ENCODE results near the gene SSRP1.
"Not testable (repeated sequence)": the region's sequence is repeated elsewhere in the genome, so short reads cannot be mapped to it uniquely, and the experiment has no call there.

The SSRP1 gene

GRCh38 chr11:57368845-57369232 lies 33.1 kb upstream of the SSRP1 start:
- Histone ChIP-seq H3K36me3 (ENCODE audit: control insufficient read depth, insufficient read depth, low read length, severe bottlenecking) (no peaks in the 10 kb centered on the region), H3K4me3 (ENCODE audit: low read length) (no peak overlapping the region), H3K9me3 (ENCODE audit: control insufficient read depth, low read length) (no peaks in the 10 kb centered on the region), H3K27me3 (replicated peaks; ENCODE audit: control insufficient read depth, insufficient read depth, low read length) (peaks cover 9% of the 10 kb centered on the region), H3K9ac (ENCODE audit: low read length) (no peak overlapping the region), H3K4me1 (ENCODE audit: control insufficient read depth, insufficient read depth, low read length) (no peaks in the 10 kb centered on the region)
- DNase-seq (ENCODE audit: low read depth) = no peak

GRCh38 chr11:57368106-57368844 lies 32.6 kb upstream of the SSRP1 start:
- peaks cover 9% of the 10 kb centered on the region for H3K27me3 ChIP-seq (replicated peaks; ENCODE audit: control insufficient read depth, insufficient read depth, low read length)

GRCh38 chr11:57364851-57365660 lies 29.4 kb upstream of the SSRP1 start:
- Histone ChIP-seq H3K9ac (ENCODE audit: low read length) (no peak overlapping the region), H3K36me3 (ENCODE audit: control insufficient read depth, insufficient read depth, low read length, severe bottlenecking) (no peaks in the 10 kb centered on the region), H3K27me3 (replicated peaks; ENCODE audit: control insufficient read depth, insufficient read depth, low read length) (peaks cover 9% of the 10 kb centered on the region), H3K9me3 (ENCODE audit: control insufficient read depth, low read length) (no peaks in the 10 kb centered on the region), H3K4me1 (ENCODE audit: control insufficient read depth, insufficient read depth, low read length) (no peaks in the 10 kb centered on the region), H3K4me3 (ENCODE audit: low read length) (no peak overlapping the region)
- DNase-seq (ENCODE audit: low read depth) = no peak

More at GRCh38 chr11:57368106-57368844, 32.6 kb upstream of the SSRP1 start:
- Histone ChIP-seq H3K36me3 (ENCODE audit: control insufficient read depth, insufficient read depth, low read length, severe bottlenecking) (no peaks in the 10 kb centered on the region), H3K9ac (ENCODE audit: low read length) (no peak overlapping the region), H3K4me1 (ENCODE audit: control insufficient read depth, insufficient read depth, low read length) (no peaks in the 10 kb centered on the region), H3K9me3 (ENCODE audit: control insufficient read depth, low read length) (no peaks in the 10 kb centered on the region), H3K4me3 (ENCODE audit: low read length) (no peak overlapping the region)
- DNase-seq (ENCODE audit: low read depth) = no peak

- Histone ChIP-seq H3K36me3 (ENCODE audit: control insufficient read depth, insufficient read depth, low read length, severe bottlenecking) (no peaks in the 10 kb centered on the region), H3K9ac (ENCODE audit: low read length) (no peak overlapping the region), H3K9me3 (ENCODE audit: control insufficient read depth, low read length) (no peaks in the 10 kb centered on the region), H3K27me3 (replicated peaks; ENCODE audit: control insufficient read depth, insufficient read depth, low read length) (peaks cover 9% of the 10 kb centered on the region), H3K4me3 (ENCODE audit: low read length) (no peak overlapping the region), H3K4me1 (ENCODE audit: control insufficient read depth, insufficient read depth, low read length) (no peaks in the 10 kb centered on the region)
- no peak for DNase-seq (ENCODE audit: low read depth)
These were observed 27.7 kb upstream of the SSRP1 start for GRCh38 chr11:57363131-57364080.

GRCh38 chr11:57361926-57362325 lies 26.2 kb upstream of the SSRP1 start:
- Histone ChIP-seq H3K27me3 (replicated peaks; ENCODE audit: control insufficient read depth, insufficient read depth, low read length) (peaks cover 9% of the 10 kb centered on the region), H3K4me3 (ENCODE audit: low read length) (no peak overlapping the region), H3K9me3 (ENCODE audit: control insufficient read depth, low read length) (no peaks in the 10 kb centered on the region), H3K4me1 (ENCODE audit: control insufficient read depth, insufficient read depth, low read length) (peaks cover 7% of the 10 kb centered on the region), H3K9ac (ENCODE audit: low read length) (no peak overlapping the region), H3K36me3 (ENCODE audit: control insufficient read depth, insufficient read depth, low read length, severe bottlenecking) (no peaks in the 10 kb centered on the region)
- DNase-seq (ENCODE audit: low read depth) = no peak

- not testable (repeated sequence) for H3K36me3 ChIP-seq (ENCODE audit: control insufficient read depth, insufficient read depth, low read length, severe bottlenecking); H3K9me3 ChIP-seq (ENCODE audit: control insufficient read depth, low read length); H3K27me3 ChIP-seq (replicated peaks; ENCODE audit: control insufficient read depth, insufficient read depth, low read length); H3K9ac ChIP-seq (ENCODE audit: low read length); DNase-seq (ENCODE audit: low read depth); H3K4me1 ChIP-seq (ENCODE audit: control insufficient read depth, insufficient read depth, low read length); H3K4me3 ChIP-seq (ENCODE audit: low read length)
These were observed 25.7 kb upstream of the SSRP1 start for GRCh38 chr11:57361420-57361819.

GRCh38 chr11:57360991-57361390 lies 25.3 kb upstream of the SSRP1 start:
- H3K27me3 ChIP-seq (replicated peaks; ENCODE audit: control insufficient read depth, insufficient read depth, low read length) = peaks cover 9% of the 10 kb centered on the region
- peaks cover 7% of the 10 kb centered on the region for H3K4me1 ChIP-seq (ENCODE audit: control insufficient read depth, insufficient read depth, low read length)
- no peak overlapping the region for H3K4me3 ChIP-seq (ENCODE audit: low read length)
- no peak overlapping the region for H3K9ac ChIP-seq (ENCODE audit: low read length)
- no peak for DNase-seq (ENCODE audit: low read depth)
- no peaks in the 10 kb centered on the region for H3K9me3 ChIP-seq (ENCODE audit: control insufficient read depth, low read length)
- H3K36me3 ChIP-seq (ENCODE audit: control insufficient read depth, insufficient read depth, low read length, severe bottlenecking) = no peaks in the 10 kb centered on the region

- H3K36me3 ChIP-seq (ENCODE audit: control insufficient read depth, insufficient read depth, low read length, severe bottlenecking) = no peaks in the 10 kb centered on the region
- DNase-seq (ENCODE audit: low read depth) = no peak
- no peak overlapping the region for H3K9ac ChIP-seq (ENCODE audit: low read length)
- no peaks in the 10 kb centered on the region for H3K9me3 ChIP-seq (ENCODE audit: control insufficient read depth, low read length)
- peaks cover 5% of the 10 kb centered on the region for H3K27me3 ChIP-seq (replicated peaks; ENCODE audit: control insufficient read depth, insufficient read depth, low read length)
- H3K4me1 ChIP-seq (ENCODE audit: control insufficient read depth, insufficient read depth, low read length) = peaks cover 7% of the 10 kb centered on the region
- H3K4me3 ChIP-seq (ENCODE audit: low read length) = no peak overlapping the region
These were observed 24.4 kb upstream of the SSRP1 start for GRCh38 chr11:57359896-57360690.

GRCh38 chr11:57359396-57359795 lies 23.7 kb upstream of the SSRP1 start:
- H3K4me3 ChIP-seq (ENCODE audit: low read length) = no peak overlapping the region
- H3K27me3 ChIP-seq (replicated peaks; ENCODE audit: control insufficient read depth, insufficient read depth, low read length) = peaks cover 4% of the 10 kb centered on the region
- no peak for DNase-seq (ENCODE audit: low read depth)
- H3K9ac ChIP-seq (ENCODE audit: low read length) = no peak overlapping the region
- H3K4me1 ChIP-seq (ENCODE audit: control insufficient read depth, insufficient read depth, low read length) = peaks cover 7% of the 10 kb centered on the region
- H3K36me3 ChIP-seq (ENCODE audit: control insufficient read depth, insufficient read depth, low read length, severe bottlenecking) = no peaks in the 10 kb centered on the region
- H3K9me3 ChIP-seq (ENCODE audit: control insufficient read depth, low read length) = no peaks in the 10 kb centered on the region

GRCh38 chr11:57358991-57359390 lies 23.3 kb upstream of the SSRP1 start:
- peaks cover 7% of the 10 kb centered on the region for H3K4me1 ChIP-seq (ENCODE audit: control insufficient read depth, insufficient read depth, low read length)
- no peak overlapping the region for H3K4me3 ChIP-seq (ENCODE audit: low read length)
- no peak for DNase-seq (ENCODE audit: low read depth)
- H3K9me3 ChIP-seq (ENCODE audit: control insufficient read depth, low read length) = no peaks in the 10 kb centered on the region
- H3K36me3 ChIP-seq (ENCODE audit: control insufficient read depth, insufficient read depth, low read length, severe bottlenecking) = no peaks in the 10 kb centered on the region
- H3K27me3 ChIP-seq (replicated peaks; ENCODE audit: control insufficient read depth, insufficient read depth, low read length) = peaks cover under 1% of the 10 kb centered on the region
- H3K9ac ChIP-seq (ENCODE audit: low read length) = no peak overlapping the region

Data from adipocyte (in vitro differentiated cells).